Endothelial cell of hepatic sinusoid (primary cell): ENCODE results near the gene EEF1G.
"Not testable (repeated sequence)": the region's sequence is repeated elsewhere in the genome, so short reads cannot be mapped to it uniquely, and the experiment has no call there.

ENCODE experiments used
- in situ Hi-C: cut with HindIII; loops from 2 replicates; pipeline ENCODE4 v1.10.0; 2017; ENCODE audit warnings: low sequenced_read_pairs

Gene EEF1G

GRCh38 chr11:62579252-62579651, 5.6 kb upstream of the EEF1G start:
- in situ Hi-C loops: no loop called here

DNA sequence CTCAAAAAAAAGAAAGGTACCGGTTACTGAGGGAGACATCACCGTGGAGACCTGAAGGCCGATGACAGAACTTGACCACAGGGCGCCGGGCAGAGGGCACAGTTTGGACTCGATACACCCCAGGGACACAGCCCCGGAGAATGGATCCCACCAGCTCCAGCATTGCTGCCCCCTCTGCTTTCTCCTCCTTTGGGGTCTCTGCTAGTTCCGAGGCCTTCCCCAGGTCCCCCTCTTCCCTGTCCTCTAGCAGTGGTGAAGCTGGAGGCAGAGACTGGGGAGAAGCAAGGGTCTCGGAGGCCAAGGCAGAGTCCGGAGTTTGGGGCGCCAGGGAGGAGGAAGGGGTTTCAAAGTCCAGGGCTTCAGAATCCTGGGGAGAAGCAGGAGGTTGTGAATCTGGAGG, 4.8 kb upstream of the EEF1G start:
- in situ Hi-C loops: no loop called here

DNA sequence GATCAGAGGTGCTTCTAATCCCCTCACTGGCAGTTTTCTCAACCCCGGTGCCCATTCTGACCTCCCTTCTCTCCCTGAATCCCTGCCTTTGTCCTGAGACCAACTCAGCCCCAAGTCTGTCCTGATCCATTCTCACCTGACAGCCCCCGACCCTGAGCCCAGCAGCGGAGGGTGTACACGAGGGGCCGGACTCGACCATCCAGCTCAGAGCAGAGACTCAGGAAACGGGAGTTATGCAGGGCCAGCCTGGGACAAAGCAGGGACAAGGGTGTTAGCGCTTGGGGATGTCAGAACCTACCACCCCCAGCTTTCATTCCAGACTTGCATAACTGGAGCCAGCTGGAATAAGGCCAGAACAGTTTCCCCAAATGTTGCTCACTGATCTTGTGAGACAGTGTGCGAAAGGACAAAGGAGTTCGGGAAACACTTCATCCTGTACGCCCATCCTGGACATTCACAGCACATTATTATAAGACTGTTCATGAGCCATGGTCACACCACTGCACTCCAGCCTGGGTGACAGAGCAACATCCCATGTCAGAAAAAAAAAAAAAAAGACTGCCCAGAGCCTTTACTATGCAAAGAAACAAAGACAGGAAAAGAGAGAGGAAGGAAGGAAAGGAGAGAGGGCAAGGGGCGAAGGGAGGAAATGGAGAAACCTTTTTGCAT, 3.5 kb upstream of the EEF1G start:
- in situ Hi-C loops: no loop called here

DNA sequence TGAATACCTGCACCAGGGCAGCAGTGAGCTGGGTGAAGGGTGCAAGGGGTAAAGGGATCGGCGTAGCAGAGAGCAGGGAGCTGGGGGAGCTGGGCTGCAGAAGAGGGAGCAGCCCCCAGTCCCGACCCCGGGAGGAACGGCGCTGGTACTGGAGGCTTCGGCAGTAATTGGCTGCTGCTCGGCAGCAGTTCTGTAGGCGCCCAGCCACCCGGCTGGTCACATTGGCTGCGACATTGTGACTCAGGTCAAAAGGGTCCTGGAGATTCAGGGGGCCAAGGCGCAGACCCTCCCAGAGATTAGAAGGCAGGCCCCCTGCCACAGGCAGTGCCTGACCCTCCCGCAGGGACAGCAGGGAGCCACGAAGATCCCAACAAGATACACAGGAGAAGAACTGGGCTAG, 2.1 kb upstream of the EEF1G start:
- in situ Hi-C loops: no loop called here

GRCh38 chr11:62575156-62575555, 1.5 kb upstream of the EEF1G start:
- in situ Hi-C loops: no loop called here

DNA sequence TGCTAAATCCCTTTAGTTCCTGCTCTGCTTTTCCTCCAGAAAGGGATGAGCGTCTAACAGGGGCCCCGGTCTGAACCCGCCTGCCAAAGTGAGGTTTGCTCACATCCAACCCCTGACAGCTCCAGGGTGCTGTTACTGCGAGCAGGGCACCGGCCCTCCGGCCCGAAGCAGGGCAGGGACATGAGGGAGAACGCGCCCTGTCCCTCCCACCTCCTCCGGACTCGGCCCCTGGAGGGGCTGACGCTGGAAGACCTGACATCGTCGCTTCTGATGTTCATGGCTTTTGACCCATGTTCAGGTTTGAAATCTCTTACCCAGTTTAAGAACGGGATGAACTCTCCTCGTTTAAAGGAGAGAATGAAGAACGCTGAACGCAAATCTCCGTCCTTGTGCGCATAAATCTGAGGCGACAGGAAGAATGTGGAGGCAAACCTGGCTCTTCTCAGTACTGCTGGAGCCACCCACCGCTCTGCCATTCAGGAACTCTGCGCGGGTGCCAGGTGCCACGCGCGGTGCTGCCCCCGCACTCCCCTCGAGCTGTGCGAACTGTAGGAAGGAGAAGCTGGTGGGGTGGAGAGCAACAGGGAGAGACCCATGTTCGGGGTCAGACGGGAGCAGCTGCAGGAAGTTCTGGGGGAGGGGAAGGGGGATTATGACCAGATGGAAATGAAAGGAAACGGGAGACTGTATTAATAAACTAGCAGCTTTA, 826 bp upstream of the EEF1G start:
- in situ Hi-C loops: no loop called here

- in situ Hi-C loops: no loop called here
These were observed 592 bp downstream of the EEF1G start for GRCh38 chr11:62573006-62573591.

- in situ Hi-C loops: no loop called here
These were observed 1.3 kb downstream of the EEF1G start for GRCh38 chr11:62572431-62572830.

DNA sequence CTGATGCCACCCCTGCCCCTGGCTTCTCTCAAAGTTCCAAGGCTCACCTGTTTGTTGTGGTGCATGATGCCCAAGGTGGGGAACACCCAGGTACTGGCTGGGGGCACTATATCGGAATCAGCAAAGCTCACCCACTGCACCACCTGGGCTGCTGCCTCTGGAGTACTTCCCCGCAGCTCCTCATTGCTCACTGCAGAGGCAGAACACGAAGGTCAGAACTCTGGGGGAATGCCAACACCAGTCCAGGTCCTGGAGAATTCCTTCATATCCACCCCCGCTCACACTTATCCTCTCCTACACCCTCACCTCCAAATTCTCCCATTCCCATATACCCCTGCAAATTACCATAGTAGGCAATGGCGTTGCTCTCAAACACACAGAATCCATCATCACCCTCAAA, 2.2 kb downstream of the EEF1G start:
- in situ Hi-C loops: not testable (repeated sequence)

- in situ Hi-C loops: not testable (repeated sequence)
These were observed 2.8 kb downstream of the EEF1G start for GRCh38 chr11:62570903-62571302.

DNA sequence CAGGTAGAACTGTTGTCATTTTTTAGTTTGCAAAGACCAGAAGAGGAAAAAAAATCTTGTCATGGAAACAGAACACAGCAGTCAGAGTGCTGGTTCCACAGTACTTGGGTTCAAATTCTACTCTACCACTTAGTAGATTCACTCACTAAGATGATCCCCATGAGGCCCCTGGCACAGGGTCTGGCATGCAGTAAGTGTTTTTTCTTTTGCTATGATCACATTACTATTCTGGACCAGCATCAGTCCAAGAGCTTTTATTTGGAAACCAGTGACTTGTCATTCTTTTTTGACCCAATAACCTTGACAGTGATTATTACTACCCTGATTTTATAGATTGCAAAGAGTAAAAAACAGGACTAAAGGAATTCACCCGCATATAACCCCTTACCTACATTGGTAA, 4.1 kb downstream of the EEF1G start:
- in situ Hi-C loops: loop anchor here (10.0 kb wide), 1 partner anchor 125 kb away; no protein-coding TSS in a partner anchor

DNA sequence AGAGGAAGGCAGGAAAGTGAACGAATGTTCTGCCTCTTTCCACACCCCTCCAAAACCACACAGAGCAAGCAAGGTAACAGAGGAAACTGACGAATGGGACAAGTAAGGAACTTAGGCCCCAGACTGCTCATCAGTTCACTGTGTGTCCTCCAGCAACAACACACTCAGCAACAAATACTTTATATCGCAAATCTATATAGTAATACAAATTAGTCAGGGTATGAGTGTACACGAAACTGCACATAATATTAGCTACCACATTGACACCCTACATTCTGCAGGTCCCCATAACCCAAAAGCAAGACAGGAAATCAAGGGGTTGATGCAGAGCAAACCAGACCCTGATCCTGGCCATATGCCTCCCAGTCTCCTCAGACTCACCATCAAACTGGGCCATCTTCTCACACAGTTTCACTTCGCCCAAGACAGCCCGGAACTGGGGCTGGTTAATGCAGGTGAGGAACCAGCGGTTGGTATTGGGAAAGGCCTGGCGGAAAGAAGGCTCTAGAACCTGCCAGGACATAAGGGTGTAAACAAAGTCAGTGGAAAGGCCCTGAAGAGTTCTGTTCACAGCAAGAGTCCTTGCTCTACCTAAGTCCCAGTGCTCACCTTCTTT, 6.6 kb downstream of the EEF1G start:
- in situ Hi-C loops: loop anchor here (10.0 kb wide), 1 partner anchor 128 kb away; no protein-coding TSS in a partner anchor

GRCh38 chr11:62566247-62566646, 7.4 kb downstream of the EEF1G start:
- in situ Hi-C loops: loop anchor here (10.0 kb wide), 1 partner anchor 129 kb away; no protein-coding TSS in a partner anchor

- in situ Hi-C loops: loop anchor here (10.0 kb wide), 1 partner anchor 130 kb away; no protein-coding TSS in a partner anchor
These were observed 8.4 kb downstream of the EEF1G start for GRCh38 chr11:62565100-62565802.

DNA sequence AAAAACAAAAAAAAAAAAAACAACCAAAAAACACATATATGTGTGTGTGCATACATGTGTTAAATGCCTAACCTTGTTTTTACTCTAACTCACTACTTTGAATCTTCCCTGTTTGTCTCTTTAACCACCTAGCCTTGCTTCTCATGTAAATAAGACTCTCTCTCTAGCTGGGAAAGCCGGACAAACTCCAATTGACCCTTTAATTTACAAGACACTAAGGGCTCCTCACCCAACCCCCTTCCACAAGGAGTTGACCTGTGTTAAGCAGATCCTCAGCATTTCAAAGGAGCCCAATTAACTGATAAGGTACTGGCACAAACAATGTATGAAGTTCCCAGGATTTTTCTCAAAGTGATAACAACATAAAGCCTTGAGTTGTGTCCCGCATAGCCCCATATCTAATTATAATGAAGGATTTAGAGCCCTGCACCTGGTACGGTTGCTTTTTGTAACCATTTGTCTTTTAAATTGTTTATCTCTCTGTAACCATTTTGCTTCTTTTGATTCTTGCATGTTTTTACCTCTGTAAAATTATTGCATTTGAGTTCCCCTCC, 11.9 kb downstream of the EEF1G start:
- in situ Hi-C loops: loop anchor here (10.0 kb wide), 1 partner anchor 133 kb away; no protein-coding TSS in a partner anchor

GRCh38 chr11:62560566-62561103, 13.1 kb downstream of the EEF1G start:
- in situ Hi-C loops: loop anchor here (10.0 kb wide), 1 partner anchor 134 kb away; no protein-coding TSS in a partner anchor

- in situ Hi-C loops: loop anchor here (10.0 kb wide), 1 partner anchor 135 kb away; no protein-coding TSS in a partner anchor
These were observed 14.1 kb downstream of the EEF1G start for GRCh38 chr11:62559626-62560025.

GRCh38 chr11:62559204-62559603, 14.5 kb downstream of the EEF1G start:
- in situ Hi-C loops: no loop called here

GRCh38 chr11:62558669-62559068, 15.0 kb downstream of the EEF1G start:
- in situ Hi-C loops: no loop called here
